Measurements from ENCODE around the gene CCDC177.
"Not testable (repeated sequence)": the region's sequence is repeated elsewhere in the genome, so short reads cannot be mapped to it uniquely, and the experiment has no call there.

Gene CCDC177

DNA sequence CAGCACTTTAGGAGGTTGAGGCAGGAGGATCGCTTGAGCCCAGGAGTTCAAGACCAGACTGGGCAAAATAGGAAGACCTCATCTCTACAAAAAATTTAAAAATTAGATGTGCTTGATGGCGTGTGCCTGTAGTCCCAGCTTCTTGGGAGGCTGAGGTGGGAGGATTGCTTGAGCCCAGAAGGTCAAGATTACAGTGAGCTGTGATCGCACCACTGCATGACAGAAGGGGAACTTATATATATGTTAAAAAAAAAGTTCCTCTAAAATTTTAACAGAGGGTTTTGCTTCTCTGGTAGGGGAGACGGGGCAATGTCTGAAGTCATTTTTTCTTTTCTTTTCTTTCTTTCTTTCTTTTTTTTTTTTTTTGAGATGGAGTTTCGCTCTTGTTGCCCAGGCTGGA, 24.8 kb upstream of the CCDC177 start:
- not testable (repeated sequence) for DNase-seq (ENCODE audit: low spot score)

DNA sequence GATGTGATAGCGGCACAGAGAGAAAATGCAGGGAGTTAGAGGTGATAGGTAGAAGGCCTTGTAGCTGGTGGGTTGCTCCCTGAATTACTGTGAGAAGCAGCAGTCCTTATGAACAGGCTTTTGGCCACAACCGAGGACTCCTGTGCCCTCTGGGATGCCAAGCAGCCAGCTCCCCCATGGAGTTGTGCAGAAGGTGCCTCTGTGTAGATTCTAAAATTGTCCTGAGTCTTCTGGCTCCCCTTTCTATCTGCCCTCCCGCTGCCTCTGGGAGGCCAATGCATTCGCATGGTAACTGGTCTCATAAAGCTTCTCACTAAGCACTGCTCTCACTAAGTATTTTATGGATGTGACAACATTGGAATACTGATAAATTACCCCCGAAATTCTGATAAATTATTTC, 20.7 kb upstream of the CCDC177 start:
- no peak for DNase-seq (ENCODE audit: low spot score)

DNA sequence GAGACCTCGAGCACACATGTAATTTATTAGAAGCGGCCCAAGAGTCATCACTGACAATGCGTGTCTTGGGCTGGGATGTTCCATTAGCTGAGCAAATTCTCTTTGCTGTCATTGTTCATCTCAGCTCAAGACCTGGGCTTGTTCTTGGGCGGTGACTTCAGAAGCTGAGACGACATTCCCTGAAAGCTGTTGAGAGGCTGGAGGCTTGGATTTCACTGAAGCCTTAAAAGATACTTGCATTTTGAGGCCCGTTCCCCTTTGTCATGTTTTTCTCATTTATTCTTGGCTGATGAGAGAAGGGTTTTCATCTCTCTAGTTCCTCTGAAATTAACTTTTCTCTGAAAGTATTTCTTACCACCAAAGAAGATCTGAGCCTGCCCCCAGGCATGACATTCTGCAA, 20.2 kb upstream of the CCDC177 start:
- DNase-seq (ENCODE audit: low spot score) = no peak

DNA sequence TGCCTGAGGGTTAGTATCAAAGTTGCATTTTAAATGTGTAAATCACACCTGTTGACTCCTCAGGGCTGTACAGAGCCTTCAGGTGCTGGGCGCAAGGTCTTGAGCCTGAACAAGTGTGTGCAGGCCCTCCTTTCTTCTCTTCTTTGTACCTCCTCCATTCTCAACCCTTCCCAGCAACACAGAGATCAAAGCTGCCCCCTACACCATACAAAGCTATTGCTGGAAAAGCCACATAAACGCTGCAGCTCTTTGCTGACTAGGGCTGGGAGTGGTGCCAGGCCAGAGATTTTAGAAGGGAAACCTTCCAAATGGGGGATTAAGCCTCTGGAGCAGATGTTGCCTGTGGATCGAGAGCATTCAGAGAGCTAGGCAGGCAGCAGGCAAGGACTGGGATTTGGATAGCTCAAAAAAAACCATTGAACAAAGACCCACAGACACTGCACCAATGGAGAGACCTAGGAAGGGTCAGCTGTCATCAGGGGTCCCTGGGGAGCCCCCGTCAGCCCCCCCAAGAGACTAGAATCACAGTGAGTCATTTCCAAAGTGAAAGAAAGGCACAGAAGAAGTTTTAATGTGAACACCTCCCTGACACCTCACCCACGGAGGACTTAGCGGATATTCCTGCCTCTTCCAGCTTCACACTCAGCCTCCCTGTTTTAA, 18.5 kb upstream of the CCDC177 start:
- DNase-seq (ENCODE audit: low spot score) = no peak

DNA sequence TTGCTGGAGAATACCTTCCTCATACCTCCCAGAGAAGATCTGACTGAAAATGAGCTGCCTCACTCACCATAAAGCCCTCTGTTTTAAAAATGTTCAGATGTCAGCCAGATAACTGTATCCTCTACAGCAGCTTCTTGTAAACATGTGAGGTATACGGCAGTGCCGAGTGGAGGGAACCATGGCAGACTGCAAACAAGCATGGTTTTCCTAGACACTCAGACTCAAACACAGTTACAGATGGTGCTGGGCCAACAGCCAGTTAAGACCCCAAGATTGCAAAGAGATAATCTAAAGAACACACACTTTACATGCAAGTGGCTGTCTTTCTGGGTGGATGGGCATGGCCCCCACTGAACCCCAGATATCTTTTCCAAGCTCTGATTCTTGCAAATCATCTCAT, 16.6 kb upstream of the CCDC177 start:
- no peak for DNase-seq (ENCODE audit: low spot score)

DNA sequence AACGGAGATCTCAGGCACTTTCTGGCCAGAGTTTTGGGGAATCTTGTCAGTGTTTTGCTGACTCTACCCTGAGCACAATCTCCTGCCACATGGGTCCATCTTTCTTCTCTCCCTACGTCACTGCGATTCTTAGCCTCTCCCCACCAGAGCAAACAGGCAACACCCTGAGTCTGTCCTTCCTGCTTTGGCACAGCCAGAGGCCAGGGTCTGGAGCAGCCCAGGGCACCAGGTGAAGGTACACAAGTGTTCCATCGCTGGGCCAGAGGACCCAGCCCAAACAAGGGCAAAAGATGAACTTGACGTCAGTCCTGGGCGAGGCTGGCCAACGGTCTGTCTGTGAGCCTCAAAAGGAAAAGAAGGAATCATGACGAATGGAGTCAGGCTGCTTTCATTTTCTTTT, 12.7 kb upstream of the CCDC177 start:
- DNase-seq (ENCODE audit: low spot score) = no peak

DNA sequence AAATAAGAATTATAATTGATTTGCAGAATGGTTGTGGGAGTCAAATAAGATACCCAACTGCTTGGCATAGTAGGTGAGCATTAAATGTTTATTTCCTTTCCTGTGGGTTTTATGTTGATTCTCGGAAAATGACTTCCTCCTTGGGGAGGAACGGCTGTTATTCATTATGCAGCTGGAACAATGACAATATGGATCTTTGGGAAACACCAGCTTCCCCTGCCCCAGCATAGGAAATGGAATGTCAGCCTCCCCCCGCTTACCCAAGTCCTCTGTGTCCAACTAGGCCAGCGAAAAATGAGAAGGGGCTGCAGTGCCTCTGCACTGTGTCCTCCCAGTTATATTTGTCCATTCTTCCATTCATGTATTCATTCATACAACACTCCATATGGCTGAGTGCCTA, 11.7 kb upstream of the CCDC177 start:
- no peak for DNase-seq (ENCODE audit: low spot score)

DNA sequence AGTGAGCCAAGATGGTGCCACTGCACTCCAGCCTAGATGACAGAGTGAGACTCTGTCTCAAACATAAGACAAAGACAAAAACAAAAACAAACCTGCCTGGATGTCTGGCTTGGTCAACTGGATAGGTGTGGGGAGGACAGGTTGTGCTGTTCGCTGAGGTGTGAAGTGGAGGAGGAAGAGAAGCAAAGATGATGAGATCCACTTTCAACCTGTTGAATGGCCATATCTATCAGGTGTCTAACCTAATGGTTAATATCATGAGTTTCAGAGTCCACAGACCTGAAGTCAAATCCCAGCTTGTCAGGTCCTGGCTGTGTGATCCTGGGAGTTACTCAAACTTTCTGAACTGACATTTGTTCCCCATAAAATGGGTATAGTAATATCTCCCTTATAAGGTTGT, 9.7 kb upstream of the CCDC177 start:
- no peak for DNase-seq (ENCODE audit: low spot score)

DNA sequence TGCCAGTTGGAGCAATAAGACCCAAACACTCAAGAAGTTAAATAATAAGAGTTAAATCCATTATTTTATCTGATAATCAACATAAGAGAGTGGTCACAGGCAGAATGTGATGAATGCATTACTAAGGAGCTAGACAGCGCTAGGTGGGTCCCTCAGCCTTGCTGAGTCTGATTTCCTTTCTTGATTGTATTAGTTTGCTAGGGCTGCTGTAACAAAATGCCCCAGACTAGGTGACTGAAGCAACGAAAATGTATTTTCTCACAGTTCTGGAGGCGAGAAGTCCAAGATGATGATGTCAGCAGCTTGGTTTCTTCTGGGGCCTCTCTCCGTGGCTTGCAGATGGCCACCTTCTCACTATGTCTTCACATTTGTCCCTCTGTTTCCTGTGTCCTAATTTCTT, 8.2 kb upstream of the CCDC177 start:
- DNase-seq (ENCODE audit: low spot score) = no peak

DNA sequence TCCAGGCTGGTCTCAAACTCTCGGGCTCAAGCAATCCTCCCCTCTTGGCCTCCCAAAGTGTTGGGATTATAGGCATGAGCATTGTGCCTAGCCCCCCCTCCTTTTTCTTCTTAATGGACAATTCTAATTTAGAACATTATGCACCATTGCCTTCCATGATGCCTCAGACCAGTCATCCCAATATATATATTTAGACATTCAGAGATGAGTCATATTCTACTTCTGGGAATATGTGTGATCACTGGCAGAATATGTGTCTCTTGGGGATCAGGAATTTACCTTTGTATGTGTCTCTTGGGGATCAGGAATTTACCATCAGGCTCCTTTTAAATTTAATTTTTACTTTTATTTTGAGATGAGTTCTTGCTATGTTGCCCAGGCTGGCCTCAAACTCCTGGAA, 7.5 kb upstream of the CCDC177 start:
- DNase-seq (ENCODE audit: low spot score) = no peak

DNA sequence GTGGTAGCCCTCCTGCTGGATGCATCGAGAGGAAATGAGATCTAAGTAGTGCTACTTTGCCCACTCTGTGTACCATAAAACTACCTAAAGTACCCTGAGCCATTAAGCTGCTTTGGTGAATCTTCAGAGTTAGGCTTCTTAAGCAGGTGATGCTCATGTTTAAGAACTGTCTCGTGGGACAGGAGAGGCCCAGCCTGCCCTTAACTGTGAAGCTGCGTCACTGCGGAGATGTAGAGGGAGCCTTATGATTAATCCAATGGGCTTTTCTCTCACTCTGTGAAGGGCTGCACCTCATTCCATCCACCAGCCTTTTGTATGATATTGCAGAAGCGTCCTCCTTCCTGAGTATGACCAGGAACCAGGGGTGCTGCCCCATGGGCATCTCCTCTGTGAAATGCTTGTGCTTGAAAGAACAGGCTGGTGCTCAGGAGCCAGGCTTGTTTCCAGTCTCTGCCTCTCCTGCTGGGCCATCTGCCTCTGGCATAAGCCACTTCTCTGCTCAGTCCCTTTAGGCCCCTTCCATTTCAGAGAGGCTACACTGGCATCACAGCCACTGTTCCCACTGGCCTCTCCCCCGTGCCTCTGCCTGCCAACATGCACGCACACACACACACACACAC, 6.8 kb upstream of the CCDC177 start:
- no peak for DNase-seq (ENCODE audit: low spot score)

DNA sequence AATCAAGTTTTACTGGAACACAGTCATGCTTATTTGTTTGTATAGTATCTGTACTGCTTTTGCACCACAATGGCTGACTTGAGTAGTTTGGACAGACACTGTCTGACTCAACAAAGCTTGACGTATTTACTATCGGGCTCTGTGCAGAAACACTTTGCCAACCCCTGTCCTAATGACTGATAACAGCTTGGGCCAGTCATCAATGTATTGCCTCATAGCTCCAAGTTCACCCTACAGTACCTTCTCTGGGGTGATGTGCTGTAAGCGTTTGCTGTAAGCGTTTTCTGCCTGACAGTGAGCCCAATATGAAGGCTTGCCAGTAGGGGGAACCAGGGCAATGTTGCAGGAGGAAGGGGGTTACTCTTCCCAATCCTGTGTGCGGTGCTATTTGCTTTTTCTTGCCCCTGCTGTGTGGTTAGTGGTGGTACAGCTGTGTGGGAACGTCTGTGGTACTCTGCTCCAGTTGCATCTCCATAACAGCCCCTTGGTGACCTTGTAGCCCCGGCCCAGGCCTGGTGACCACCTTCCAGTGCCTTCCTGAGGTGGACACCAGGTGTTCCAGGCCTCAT, 5.4 kb upstream of the CCDC177 start:
- no peak for DNase-seq (ENCODE audit: low spot score)

DNA sequence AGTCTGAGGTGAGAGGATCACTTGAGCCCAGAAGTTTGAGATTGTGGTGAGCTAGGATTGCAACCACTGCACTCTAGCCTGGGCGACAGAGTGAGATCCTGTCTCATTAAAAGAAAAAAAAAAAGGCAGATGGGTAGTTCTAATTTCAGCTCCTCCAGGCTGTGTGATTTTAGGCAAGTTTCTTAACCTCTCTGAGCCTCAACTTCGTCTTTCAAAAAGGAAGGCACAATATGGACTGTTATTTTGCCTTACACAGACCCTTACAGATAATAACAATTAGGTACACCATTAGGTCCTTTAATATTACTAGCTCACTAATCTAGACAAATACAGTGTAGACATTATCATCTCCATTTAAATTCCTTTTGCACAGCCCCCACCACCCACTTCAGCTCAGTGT, 4.8 kb upstream of the CCDC177 start:
- DNase-seq (ENCODE audit: low spot score) = no peak

DNA sequence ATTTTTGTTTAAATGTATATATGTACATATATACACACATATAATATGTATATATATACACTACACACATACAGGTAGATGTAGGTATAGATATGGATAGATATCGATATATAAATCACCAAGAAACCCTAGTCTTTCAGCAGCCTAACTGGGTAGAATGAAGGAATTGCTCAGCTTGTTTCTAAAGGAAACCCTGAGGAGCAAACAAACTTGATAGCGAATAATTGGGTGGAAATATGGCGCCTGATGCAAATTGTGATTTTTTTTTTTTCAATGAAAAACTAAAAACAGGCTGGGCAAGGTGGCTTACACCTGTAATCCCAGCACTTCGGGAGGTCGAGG, 254 bp upstream of the CCDC177 start:
- no peak for DNase-seq (ENCODE audit: low spot score)

DNA sequence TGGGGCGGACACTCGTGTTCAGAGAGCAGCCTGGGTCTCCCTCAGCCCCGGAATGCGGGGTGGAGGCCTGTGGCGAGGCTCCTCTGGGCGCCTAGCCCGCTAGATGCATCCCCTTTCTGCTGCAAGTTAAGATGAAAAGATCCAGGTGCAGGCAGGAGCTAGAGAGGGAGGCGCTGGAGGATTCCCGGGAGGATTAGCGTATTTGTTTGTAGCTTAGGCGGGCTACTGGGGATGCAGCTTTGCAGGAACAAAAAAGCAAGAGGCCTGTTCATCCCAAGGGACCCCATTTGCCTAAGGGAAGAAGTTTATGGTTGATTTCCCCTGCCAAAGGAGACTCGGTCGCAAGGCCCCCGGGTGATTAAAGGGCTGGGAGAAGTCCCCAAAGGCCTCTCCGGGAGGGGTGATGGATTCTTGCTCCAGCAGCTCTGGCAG, 824 bp downstream of the CCDC177 start:
- DNase-seq (ENCODE audit: low spot score) = no peak

DNA sequence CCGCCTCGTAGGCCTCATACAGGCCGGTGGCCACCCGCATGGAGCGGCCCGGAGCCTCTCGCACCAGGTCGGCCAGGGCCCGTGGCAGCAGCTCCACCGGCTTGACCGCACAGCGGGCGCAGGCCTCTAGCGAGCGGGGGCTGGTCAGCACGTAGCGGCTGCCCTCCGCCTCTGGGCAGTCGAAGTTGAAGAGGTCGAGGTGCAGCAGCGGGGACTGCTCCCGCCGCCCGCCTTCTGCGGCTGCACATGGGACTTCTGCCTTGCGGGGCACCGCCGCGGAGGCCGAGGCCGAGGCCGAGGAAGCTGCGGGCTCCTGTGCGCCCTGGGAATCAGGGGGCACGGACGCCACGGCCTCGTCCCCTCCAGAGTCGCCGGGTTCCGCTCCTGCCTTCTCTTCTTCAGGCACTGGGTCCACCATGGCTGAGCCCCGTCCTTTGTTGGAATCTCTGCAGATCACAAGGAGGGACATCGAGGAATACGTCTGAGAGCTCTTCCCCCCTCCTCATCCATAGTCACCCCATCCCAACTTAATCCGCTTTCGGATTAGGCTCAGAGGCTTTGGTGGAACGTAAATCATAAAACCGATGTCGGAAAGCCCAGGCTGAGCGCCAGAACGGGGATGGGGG, 1.4 kb downstream of the CCDC177 start:
- DNase-seq (ENCODE audit: low spot score) = no peak

DNA sequence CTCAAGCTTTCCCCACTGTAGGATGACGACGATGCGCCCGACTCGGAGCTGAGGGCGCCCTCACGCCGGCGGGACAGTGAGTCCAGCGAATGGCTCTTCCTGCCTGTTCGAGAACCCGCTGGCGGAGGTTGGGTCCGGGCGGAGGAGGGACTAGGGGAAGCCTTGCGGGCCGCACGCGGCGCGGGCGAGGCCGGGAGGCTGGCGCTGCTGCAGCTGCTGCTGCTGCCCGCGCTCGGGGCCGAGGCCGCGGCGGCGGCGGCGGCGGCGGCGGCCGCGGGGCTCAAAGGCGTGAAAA, 1.9 kb downstream of the CCDC177 start:
- DNase-seq (ENCODE audit: low spot score) = no peak

DNA sequence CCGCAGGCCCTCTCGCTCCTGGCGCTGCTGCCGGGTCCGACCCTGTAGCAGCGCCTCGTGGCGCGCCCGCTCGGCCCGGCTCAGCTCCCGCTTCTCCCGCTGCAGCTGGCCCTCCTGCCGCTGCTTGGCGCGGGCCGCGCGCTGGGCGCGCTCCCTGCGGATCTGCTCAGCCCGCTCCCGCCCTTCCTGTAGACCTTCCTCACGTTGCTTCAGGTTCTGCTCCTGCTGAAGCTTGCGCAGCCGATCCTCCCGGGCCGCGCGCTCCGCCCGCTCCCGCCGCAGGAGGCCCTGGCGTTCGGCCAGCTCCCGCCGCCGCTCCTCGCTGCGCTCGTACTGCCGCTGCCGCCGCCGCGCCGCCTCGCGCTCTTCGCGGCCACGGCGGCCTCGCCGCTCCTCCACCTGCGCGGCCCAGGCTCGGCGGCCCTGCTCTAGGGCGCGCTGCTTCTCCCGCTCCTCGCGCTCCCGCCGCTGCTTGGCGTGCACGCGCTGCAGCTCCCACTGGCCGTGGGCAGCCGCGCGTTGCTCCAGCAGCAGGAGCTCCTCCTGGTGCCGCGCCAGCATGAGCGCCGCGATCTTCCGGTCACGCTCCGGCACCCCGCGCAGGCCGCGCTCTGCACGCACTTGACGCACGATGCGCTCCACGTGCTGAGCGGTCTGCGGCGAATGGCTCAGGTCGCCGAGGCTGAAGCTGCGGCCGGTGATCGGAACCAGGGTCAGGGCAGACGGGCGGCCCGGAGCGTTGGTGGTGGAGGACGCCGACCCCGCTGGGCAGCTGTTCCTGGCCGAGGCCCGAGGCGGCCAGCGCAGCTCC, 2.4 kb downstream of the CCDC177 start:
- no peak for DNase-seq (ENCODE audit: low spot score)

DNA sequence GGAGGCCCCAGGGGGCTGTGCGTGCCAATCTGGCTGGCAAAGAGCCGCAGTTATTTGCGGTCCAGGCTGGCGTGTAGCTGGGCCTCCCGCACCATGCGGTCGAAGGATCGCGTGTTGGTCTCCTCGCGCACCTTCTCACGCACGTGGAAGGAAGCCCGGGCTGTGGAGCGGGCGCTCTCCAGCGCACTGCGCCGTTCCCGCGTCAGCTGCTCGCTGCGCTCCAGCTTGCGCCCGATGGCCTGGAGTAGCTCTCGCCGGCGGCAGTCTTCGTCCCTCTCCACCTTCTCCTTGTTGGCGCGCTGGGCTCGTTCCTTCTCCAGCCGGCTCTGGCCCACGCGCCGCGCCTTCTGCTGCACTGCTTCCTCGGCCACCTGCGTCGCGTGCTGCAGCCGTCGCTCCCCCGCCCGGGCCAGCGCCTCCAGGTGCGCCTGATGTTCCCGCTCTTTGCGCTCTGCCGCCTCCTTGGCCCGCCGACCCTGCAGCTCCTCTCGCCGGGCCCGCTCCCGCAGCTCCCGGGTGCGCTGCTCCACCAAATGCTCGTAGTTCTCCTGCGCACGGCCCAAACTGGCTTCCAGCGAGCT, 3.1 kb downstream of the CCDC177 start:
- DNase-seq (ENCODE audit: low spot score) = no peak

DNA sequence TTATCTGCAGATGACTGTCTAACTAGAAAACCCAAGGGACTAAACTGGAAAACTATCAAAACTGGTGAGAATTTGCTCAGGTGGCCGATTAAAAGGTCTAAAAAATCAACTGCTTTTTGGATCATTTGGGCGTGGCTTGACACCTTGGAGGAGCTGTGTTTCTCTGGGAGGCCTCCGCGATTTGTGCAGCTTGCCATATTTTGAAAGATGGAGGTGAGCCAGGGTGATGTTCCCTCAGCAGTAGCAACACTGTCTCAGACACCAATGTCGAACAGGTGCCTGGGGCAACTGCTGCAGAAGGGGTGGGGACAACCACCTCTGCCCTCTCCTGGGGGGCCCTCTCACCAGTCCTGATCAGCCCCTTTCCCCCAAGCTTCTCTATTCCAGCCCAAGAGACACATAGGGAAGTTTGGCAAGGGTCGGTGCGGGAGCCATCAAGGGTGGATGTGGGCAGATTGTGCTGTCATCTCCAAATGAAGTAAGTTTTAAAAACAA, 3.8 kb downstream of the CCDC177 start:
- no peak for DNase-seq (ENCODE audit: low spot score)

DNA sequence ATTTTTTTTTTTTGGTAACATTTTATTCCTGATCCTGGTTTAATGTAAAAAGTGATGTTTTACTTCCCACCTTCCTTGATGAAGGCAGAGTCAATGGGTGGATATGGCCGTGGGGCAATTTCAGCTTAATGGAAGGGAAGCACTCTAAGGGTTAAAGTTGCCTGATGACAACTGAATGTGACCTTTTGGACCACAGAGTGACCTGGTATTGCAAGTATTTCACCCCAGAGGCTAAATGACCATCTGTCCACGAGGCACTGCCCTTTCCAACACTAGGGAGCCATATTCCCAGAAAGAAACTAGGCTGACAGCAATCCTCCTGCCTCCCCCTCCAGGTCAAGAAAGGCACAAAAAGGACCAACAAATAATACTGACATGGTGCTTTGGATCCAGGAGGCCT, 4.8 kb downstream of the CCDC177 start:
- no peak for DNase-seq (ENCODE audit: low spot score)

DNA sequence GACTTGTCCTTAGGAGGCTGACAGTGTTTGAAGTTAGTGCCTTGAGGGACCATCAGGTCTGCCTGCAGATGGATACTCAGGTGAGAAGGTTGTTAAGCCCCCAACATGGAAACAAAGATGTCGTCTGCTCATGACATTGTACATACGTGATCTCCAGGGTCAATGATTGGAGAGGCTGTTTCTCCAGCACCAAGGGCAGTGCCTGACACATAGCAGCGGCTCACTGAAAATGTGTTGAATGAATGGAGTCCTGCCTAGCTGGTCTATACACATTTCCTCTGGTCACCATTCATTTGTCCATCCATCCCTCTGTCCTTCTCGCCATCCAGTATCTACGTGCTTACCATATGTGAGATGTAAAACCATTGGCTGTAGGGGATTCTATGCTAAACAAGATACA, 7.1 kb downstream of the CCDC177 start:
- DNase-seq (ENCODE audit: low spot score) = no peak
